ENCODE measurements around the gene GATA1. TPM values are rescaled to one million over a fixed set of nuclear protein-coding genes. Genes with fewer than 3 reads are reported as not detected.

Gene GATA1
- polyA plus RNA-seq, 1 of the 3 experiments (the other 2 are of a cell fraction): not detected

DNA sequence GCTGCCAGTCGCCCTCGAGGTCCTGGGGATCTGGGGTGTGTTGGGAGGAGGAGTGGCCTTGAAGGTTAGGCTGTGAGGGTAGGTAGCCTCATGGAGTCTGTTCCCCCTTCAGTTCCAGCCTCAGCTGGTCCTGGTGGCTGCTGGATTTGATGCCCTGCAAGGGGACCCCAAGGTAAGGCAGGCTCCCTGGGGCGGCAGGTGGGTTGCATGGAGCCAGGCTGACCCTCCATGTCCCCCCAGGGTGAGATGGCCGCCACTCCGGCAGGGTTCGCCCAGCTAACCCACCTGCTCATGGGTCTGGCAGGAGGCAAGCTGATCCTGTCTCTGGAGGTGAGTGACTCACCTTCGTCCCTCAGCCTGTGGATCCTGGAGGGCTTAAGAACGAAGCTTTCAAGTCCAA is 28.3 kb downstream of the GATA1 start:
- Histone ChIP-seq H3K36me3 (replicated peaks in 1 of 2; ENCODE audit: control insufficient read depth in 1 of 2, insufficient read depth in 2 of 2, low read length in 1 of 2) (no peaks in the 10 kb centered on the region), H4K20me1 (ENCODE audit: insufficient read depth) (no peaks in the 10 kb centered on the region), H3K9me2 (no peaks in the 10 kb centered on the region), H3K9ac (no peak overlapping the region), H3K4me2 (no peak overlapping the region), H3K4me1 (ENCODE audit: control insufficient read depth in 1 of 2, insufficient read depth in 2 of 2, low read depth in 1 of 2, low read length in 1 of 2) (no peaks in the 10 kb centered on the region), H3K4me3 (ENCODE audit: low read depth in 2 of 2, low read length in 1 of 2) (no peak overlapping the region), H3K9me3 (no peaks in the 10 kb centered on the region), H2AFZ (ENCODE audit: low read depth) (no peak overlapping the region), H3F3A (replicated peaks; ENCODE audit: insufficient read depth) (no peaks in the 10 kb centered on the region), H3K27me3 (ENCODE audit: insufficient read depth) (no peaks in the 10 kb centered on the region; the same call in 1 of the 2 replicates), H3K79me2 (ENCODE audit: insufficient read depth) (no peaks in the 10 kb centered on the region), H3K27ac (ENCODE audit: low read depth in 2 of 2, low read length in 1 of 2) (no peak overlapping the region)
- no peak for TF ChIP-seq EP300 (IDR thresholded peaks at IDR 0.05; ENCODE audit: borderline replicate concordance in 1 of 2, low read depth in 1 of 2, low read length in 1 of 2)
- no peak for TF ChIP-seq ELF1 (IDR thresholded peaks at IDR 0.05)
- TF ChIP-seq, protein P1, sequence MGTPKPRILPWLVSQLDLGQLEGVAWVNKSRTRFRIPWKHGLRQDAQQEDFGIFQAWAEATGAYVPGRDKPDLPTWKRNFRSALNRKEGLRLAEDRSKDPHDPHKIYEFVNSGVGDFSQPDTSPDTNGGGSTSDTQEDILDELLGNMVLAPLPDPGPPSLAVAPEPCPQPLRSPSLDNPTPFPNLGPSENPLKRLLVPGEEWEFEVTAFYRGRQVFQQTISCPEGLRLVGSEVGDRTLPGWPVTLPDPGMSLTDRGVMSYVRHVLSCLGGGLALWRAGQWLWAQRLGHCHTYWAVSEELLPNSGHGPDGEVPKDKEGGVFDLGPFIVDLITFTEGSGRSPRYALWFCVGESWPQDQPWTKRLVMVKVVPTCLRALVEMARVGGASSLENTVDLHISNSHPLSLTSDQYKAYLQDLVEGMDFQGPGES (IDR thresholded peaks at IDR 0.05; ENCODE audit: low read depth, low read length): no peak
- no peak for TF ChIP-seq GABPA (IDR thresholded peaks at IDR 0.05; ENCODE audit: low read depth)
- TF ChIP-seq NFIC (IDR thresholded peaks at IDR 0.05; ENCODE audit: borderline replicate concordance): no peak
- no peak for TF ChIP-seq JUND (IDR thresholded peaks at IDR 0.05)
- no peak for TF ChIP-seq NRF1 (IDR thresholded peaks at IDR 0.05; ENCODE audit: low read depth, low read length)
- TF ChIP-seq, protein P2, sequence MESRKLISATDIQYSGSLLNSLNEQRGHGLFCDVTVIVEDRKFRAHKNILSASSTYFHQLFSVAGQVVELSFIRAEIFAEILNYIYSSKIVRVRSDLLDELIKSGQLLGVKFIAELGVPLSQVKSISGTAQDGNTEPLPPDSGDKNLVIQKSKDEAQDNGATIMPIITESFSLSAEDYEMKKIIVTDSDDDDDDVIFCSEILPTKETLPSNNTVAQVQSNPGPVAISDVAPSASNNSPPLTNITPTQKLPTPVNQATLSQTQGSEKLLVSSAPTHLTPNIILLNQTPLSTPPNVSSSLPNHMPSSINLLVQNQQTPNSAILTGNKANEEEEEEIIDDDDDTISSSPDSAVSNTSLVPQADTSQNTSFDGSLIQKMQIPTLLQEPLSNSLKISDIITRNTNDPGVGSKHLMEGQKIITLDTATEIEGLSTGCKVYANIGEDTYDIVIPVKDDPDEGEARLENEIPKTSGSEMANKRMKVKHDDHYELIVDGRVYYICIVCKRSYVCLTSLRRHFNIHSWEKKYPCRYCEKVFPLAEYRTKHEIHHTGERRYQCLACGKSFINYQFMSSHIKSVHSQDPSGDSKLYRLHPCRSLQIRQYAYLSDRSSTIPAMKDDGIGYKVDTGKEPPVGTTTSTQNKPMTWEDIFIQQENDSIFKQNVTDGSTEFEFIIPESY (IDR thresholded peaks at IDR 0.05; ENCODE audit: borderline replicate concordance, low read depth): no peak
- TF ChIP-seq EZH2phosphoT487 (IDR thresholded peaks at IDR 0.05; ENCODE audit: borderline replicate concordance, low read depth): no peak
- TF ChIP-seq, protein P3, sequence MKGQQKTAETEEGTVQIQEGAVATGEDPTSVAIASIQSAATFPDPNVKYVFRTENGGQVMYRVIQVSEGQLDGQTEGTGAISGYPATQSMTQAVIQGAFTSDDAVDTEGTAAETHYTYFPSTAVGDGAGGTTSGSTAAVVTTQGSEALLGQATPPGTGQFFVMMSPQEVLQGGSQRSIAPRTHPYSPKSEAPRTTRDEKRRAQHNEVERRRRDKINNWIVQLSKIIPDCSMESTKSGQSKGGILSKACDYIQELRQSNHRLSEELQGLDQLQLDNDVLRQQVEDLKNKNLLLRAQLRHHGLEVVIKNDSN (IDR thresholded peaks at IDR 0.05; ENCODE audit: borderline replicate concordance, low read depth): no peak
- no peak for TF ChIP-seq SMC3 (IDR thresholded peaks at IDR 0.05; ENCODE audit: low read depth, low read length)
- TF ChIP-seq TEAD4 (IDR thresholded peaks at IDR 0.05; ENCODE audit: borderline replicate concordance, insufficient read depth): no peak
- no peak for DNase-seq
- 56% methylated on average over 3 of the region's 8 CpGs for WGBS (ENCODE audit: low lambda C conversion rate)
- CTCF ChIA-PET: no interaction called here
- POLR2A ChIA-PET: interaction anchor here (0.7 kb wide), 1 partner anchor 544 kb away, joined by 3 read pairs; no protein-coding TSS in a partner anchor

DNA sequence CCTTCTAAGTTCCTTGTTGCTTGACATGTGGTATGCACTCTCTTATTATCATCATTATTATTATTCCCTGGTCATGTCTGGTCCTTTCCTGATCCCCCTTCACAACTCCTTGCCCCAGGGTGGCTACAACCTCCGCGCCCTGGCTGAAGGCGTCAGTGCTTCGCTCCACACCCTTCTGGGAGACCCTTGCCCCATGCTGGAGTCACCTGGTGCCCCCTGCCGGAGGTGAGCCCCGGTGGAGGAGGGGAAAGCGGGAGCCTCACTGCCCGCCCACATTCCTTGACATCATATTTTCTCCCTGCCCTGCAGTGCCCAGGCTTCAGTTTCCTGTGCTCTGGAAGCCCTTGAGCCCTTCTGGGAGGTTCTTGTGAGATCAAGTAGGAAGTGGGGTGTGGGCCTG is 28.9 kb downstream of the GATA1 start:
- no peaks in the 10 kb centered on the region for H3K36me3 ChIP-seq (replicated peaks in 1 of 2; ENCODE audit: control insufficient read depth in 1 of 2, insufficient read depth in 2 of 2, low read length in 1 of 2)
- H3K4me3 ChIP-seq (ENCODE audit: low read depth in 2 of 2, low read length in 1 of 2): no peak overlapping the region
- H2AFZ ChIP-seq (ENCODE audit: low read depth): no peak overlapping the region
- H3K9me2 ChIP-seq: no peaks in the 10 kb centered on the region
- H3K27me3 ChIP-seq (ENCODE audit: insufficient read depth): no peaks in the 10 kb centered on the region; the same call in 1 of the 2 replicates
- CTCF ChIA-PET: no interaction called here
- no peak overlapping the region for H3K9ac ChIP-seq
- no peak overlapping the region for H3K4me2 ChIP-seq
- H3K27ac ChIP-seq (ENCODE audit: low read depth in 2 of 2, low read length in 1 of 2): no peak overlapping the region
- H3F3A ChIP-seq (replicated peaks; ENCODE audit: insufficient read depth): no peaks in the 10 kb centered on the region
- no peak for DNase-seq
- no peaks in the 10 kb centered on the region for H3K79me2 ChIP-seq (ENCODE audit: insufficient read depth)
- no peaks in the 10 kb centered on the region for H3K4me1 ChIP-seq (ENCODE audit: control insufficient read depth in 1 of 2, insufficient read depth in 2 of 2, low read depth in 1 of 2, low read length in 1 of 2)
- H3K9me3 ChIP-seq: no peaks in the 10 kb centered on the region
- H4K20me1 ChIP-seq (ENCODE audit: insufficient read depth): no peaks in the 10 kb centered on the region
- WGBS (ENCODE audit: low lambda C conversion rate): 82% methylated on average over 8 of the region's 8 CpGs
- POLR2A ChIA-PET: interaction anchor here (0.7 kb wide), 1 partner anchor 545 kb away, joined by 3 read pairs; no protein-coding TSS in a partner anchor
- TF ChIP-seq, protein P4, sequence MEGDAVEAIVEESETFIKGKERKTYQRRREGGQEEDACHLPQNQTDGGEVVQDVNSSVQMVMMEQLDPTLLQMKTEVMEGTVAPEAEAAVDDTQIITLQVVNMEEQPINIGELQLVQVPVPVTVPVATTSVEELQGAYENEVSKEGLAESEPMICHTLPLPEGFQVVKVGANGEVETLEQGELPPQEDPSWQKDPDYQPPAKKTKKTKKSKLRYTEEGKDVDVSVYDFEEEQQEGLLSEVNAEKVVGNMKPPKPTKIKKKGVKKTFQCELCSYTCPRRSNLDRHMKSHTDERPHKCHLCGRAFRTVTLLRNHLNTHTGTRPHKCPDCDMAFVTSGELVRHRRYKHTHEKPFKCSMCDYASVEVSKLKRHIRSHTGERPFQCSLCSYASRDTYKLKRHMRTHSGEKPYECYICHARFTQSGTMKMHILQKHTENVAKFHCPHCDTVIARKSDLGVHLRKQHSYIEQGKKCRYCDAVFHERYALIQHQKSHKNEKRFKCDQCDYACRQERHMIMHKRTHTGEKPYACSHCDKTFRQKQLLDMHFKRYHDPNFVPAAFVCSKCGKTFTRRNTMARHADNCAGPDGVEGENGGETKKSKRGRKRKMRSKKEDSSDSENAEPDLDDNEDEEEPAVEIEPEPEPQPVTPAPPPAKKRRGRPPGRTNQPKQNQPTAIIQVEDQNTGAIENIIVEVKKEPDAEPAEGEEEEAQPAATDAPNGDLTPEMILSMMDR (IDR thresholded peaks at IDR 0.05): no peak
- TF ChIP-seq, protein P2 (IDR thresholded peaks at IDR 0.05; ENCODE audit: borderline replicate concordance, low read depth): no peak
- TF ChIP-seq, protein P5, sequence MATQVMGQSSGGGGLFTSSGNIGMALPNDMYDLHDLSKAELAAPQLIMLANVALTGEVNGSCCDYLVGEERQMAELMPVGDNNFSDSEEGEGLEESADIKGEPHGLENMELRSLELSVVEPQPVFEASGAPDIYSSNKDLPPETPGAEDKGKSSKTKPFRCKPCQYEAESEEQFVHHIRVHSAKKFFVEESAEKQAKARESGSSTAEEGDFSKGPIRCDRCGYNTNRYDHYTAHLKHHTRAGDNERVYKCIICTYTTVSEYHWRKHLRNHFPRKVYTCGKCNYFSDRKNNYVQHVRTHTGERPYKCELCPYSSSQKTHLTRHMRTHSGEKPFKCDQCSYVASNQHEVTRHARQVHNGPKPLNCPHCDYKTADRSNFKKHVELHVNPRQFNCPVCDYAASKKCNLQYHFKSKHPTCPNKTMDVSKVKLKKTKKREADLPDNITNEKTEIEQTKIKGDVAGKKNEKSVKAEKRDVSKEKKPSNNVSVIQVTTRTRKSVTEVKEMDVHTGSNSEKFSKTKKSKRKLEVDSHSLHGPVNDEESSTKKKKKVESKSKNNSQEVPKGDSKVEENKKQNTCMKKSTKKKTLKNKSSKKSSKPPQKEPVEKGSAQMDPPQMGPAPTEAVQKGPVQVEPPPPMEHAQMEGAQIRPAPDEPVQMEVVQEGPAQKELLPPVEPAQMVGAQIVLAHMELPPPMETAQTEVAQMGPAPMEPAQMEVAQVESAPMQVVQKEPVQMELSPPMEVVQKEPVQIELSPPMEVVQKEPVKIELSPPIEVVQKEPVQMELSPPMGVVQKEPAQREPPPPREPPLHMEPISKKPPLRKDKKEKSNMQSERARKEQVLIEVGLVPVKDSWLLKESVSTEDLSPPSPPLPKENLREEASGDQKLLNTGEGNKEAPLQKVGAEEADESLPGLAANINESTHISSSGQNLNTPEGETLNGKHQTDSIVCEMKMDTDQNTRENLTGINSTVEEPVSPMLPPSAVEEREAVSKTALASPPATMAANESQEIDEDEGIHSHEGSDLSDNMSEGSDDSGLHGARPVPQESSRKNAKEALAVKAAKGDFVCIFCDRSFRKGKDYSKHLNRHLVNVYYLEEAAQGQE (IDR thresholded peaks at IDR 0.05; ENCODE audit: low read depth, low read length): no peak
- TF ChIP-seq EP300 (IDR thresholded peaks at IDR 0.05; ENCODE audit: borderline replicate concordance in 1 of 2, low read depth in 1 of 2, low read length in 1 of 2) (no peak), TAF1 (IDR thresholded peaks at IDR 0.05; ENCODE audit: borderline replicate concordance, low read depth, low read length) (no peak), NRF1 (IDR thresholded peaks at IDR 0.05; ENCODE audit: low read depth, low read length) (no peak)
